H9 (cell line): ENCODE measurements around the gene F10. TPM values are rescaled to one million over a fixed set of nuclear protein-coding genes. Genes with fewer than 3 reads are reported as not detected.
A peak's percentile ranks its signal among the peaks of the same experiment; 100 is the strongest.

Experiments
- DNase-seq: peaks from one replicate; pipeline ENCODE4 v3.0.0-alpha.2; 2017
- H2AFZ ChIP-seq: one replicate; pipeline ENCODE4 v1.6.1; 2013; ENCODE audit warnings: mild to moderate bottlenecking, low read length, control low read depth, moderate library complexity
- H2AK5ac ChIP-seq: 2 replicates; pipeline ENCODE4 v1.6.1; 2013; ENCODE audit warnings: low read length, control low read depth, mixed read lengths; ENCODE audit not compliant: insufficient read length
- H2BK120ac ChIP-seq: one replicate; pipeline ENCODE4 v1.6.1; 2013; ENCODE audit warnings: low read depth, mild to moderate bottlenecking, low read length, control low read depth, inconsistent platforms; ENCODE audit not compliant: poor library complexity, severe bottlenecking
- H2BK12ac ChIP-seq: 2 replicates; pipeline ENCODE4 v1.6.1; 2013; ENCODE audit warnings: low read length, control low read depth, mixed read lengths, low read depth; ENCODE audit not compliant: insufficient read length
- H2BK15ac ChIP-seq: 2 replicates; pipeline ENCODE4 v1.6.1; 2013; ENCODE audit warnings: low read depth, low read length, control low read depth
- H2BK20ac ChIP-seq: one replicate; pipeline ENCODE4 v1.6.1; 2013; ENCODE audit warnings: low read depth, mild to moderate bottlenecking, low read length, control low read depth, inconsistent platforms; ENCODE audit not compliant: poor library complexity, severe bottlenecking
- H2BK5ac ChIP-seq: 2 replicates; pipeline ENCODE4 v1.6.1; 2013; ENCODE audit warnings: low read length, control low read depth, mixed read lengths; ENCODE audit not compliant: insufficient read length
- H3K14ac ChIP-seq: 2 replicates; pipeline ENCODE4 v1.6.1; 2013; ENCODE audit warnings: low read length, control low read depth; ENCODE audit not compliant: insufficient read depth
- H3K18ac ChIP-seq: 2 replicates; pipeline ENCODE4 v1.6.1; 2013; ENCODE audit warnings: low read depth, mild to moderate bottlenecking, mixed read lengths, low read length, control low read depth; ENCODE audit not compliant: insufficient read length
- H3K23ac ChIP-seq: 2 replicates; pipeline ENCODE4 v1.6.1; 2013; ENCODE audit warnings: low read length, control low read depth, mixed read lengths, low read depth; ENCODE audit not compliant: insufficient read length
- H3K23me2 ChIP-seq: 2 replicates; pipeline ENCODE4 v1.6.1; 2013; ENCODE audit warnings: low read depth, mild to moderate bottlenecking, mixed read lengths, low read length, control low read depth; ENCODE audit not compliant: insufficient read length, poor library complexity, severe bottlenecking
- H3K27ac ChIP-seq: 2 replicates; pipeline ENCODE4 v1.5.1; 2013; ENCODE audit warnings: low read length, control low read depth, mixed read lengths, low read depth; ENCODE audit not compliant: insufficient read length
- H3K27me3 ChIP-seq: 2 replicates; pipeline ENCODE4 v1.6.1; 2013; ENCODE audit warnings: low read length, control low read depth, inconsistent platforms; ENCODE audit not compliant: insufficient read depth
- H3K4ac ChIP-seq: 2 replicates; pipeline ENCODE4 v1.6.1; 2013; ENCODE audit warnings: low read depth, mild to moderate bottlenecking, control low read depth, inconsistent platforms, low read length, moderate library complexity
- H3K4me1 ChIP-seq: 2 replicates; pipeline ENCODE4 v1.6.1; 2013; ENCODE audit warnings: low read length, control low read depth, inconsistent platforms; ENCODE audit not compliant: insufficient read depth
- H3K4me2 ChIP-seq: 2 replicates; pipeline ENCODE4 v1.6.1; 2013; ENCODE audit warnings: low read length, control low read depth, mixed read lengths; ENCODE audit not compliant: insufficient read length, insufficient read depth
- H3K56ac ChIP-seq: 2 replicates; pipeline ENCODE4 v1.6.1; 2013; ENCODE audit warnings: low read depth, mild to moderate bottlenecking, mixed read lengths, low read length, control low read depth; ENCODE audit not compliant: insufficient read length
- H3K79me1 ChIP-seq: 2 replicates; pipeline ENCODE4 v1.6.1; 2013; ENCODE audit warnings: low read depth, mild to moderate bottlenecking, moderate library complexity, low read length, control low read depth, inconsistent platforms; ENCODE audit not compliant: insufficient read depth, poor library complexity, severe bottlenecking
- H3K79me2 ChIP-seq: 2 replicates; pipeline ENCODE4 v1.6.1; 2013; ENCODE audit warnings: low read length, control low read depth, inconsistent platforms; ENCODE audit not compliant: insufficient read depth
- H3K9ac ChIP-seq: 2 replicates; pipeline ENCODE4 v1.6.1; 2013; ENCODE audit warnings: low read length, control low read depth, mixed read lengths; ENCODE audit not compliant: insufficient read length; ENCODE audit errors: extremely low read depth
- H3K9me3 ChIP-seq: one replicate; pipeline ENCODE4 v1.6.1; 2013; ENCODE audit warnings: low read depth, low read length, inconsistent platforms; ENCODE audit not compliant: control insufficient read depth
- H3T11ph ChIP-seq: one replicate; pipeline ENCODE4 v1.6.1; 2013; ENCODE audit warnings: mild to moderate bottlenecking, low read length, control low read depth, inconsistent platforms
- H4K20me1 ChIP-seq: one replicate; pipeline ENCODE4 v1.6.1; 2013; ENCODE audit not compliant: control insufficient read depth, insufficient read length, insufficient read depth
- H4K5ac ChIP-seq: 2 replicates; pipeline ENCODE4 v1.6.1; 2013; ENCODE audit warnings: low read depth, mild to moderate bottlenecking, mixed read lengths, low read length, control low read depth; ENCODE audit not compliant: insufficient read length
- H4K8ac ChIP-seq: replicated peaks from 2 replicates; pipeline ENCODE4 v1.6.1; 2013; ENCODE audit warnings: low read length, control low read depth, mixed read lengths, low read depth; ENCODE audit not compliant: insufficient read length
- H4K91ac ChIP-seq: 2 replicates; pipeline ENCODE4 v1.6.1; 2013; ENCODE audit warnings: low read depth, mild to moderate bottlenecking, moderate library complexity, mixed read lengths, low read length, control low read depth; ENCODE audit not compliant: insufficient read length
- H3K27ac Mint-ChIP-seq, 3 experiments: 2 replicates in 2 of 3; 3 replicates in 1 of 3; pipeline ENCODE4 v1.8.0; 2020 to 2021; ENCODE audit warnings: mixed read lengths in 3 of 3, mild to moderate bottlenecking in 1 of 3, moderate library complexity in 1 of 3
- H3K27me3 Mint-ChIP-seq: 2 replicates; pipeline ENCODE4 v1.8.0; 2021; ENCODE audit warnings: low read depth, mild to moderate bottlenecking, moderate library complexity, mixed read lengths
- H3K36me3 Mint-ChIP-seq, 3 experiments: 2 replicates in 2 of 3; 3 replicates in 1 of 3; pipeline ENCODE4 v1.8.0; 2020 to 2021; ENCODE audit warnings: low read depth in 3 of 3, mixed read lengths in 3 of 3; ENCODE audit not compliant: insufficient read depth in 1 of 3
- H3K4me1 Mint-ChIP-seq, 2 experiments: 2 replicates each; pipeline ENCODE4 v1.8.0; 2020; ENCODE audit warnings: mixed read lengths in 2 of 2
- H3K4me3 Mint-ChIP-seq, 2 experiments: 2 replicates in 1 of 2; 3 replicates in 1 of 2; pipeline ENCODE4 v1.8.0; 2020 to 2021; ENCODE audit warnings: mild to moderate bottlenecking in 2 of 2, mixed read lengths in 2 of 2, moderate library complexity in 1 of 2
- H3K9me3 Mint-ChIP-seq, 2 experiments: 2 replicates in 1 of 2; 3 replicates in 1 of 2; pipeline ENCODE4 v1.8.0; 2020; ENCODE audit warnings: mild to moderate bottlenecking in 2 of 2, mixed read lengths in 2 of 2, moderate library complexity in 1 of 2
- CTCF ChIP-seq: fragments of 200-600 bp; sonication (generic); conservative IDR thresholded peaks from 3 replicates; pipeline ENCODE4 v1.8.0; 2021; ENCODE audit warnings: antibody characterized with exemption, mild to moderate bottlenecking
- WGBS: extraction: QIAGEN DNeasy Blood & Tissue Kit; methylation state at CpG from one replicate; pipeline ENCODE4 v1.1.7; 2013; ENCODE audit warnings: missing lambda C conversion rate, low lambda C conversion rate, mixed read lengths; ENCODE audit not compliant: insufficient read length; ENCODE audit errors: extremely low coverage; 5-methylcytosine and 5-hydroxymethylcytosine counted together
- total RNA-seq: library from RNA; stranded (reverse); gene quantifications from 2 replicates; pipeline ENCODE4 v1.2.1, GENCODE V29; 2021

Gene F10
- total RNA-seq, 1 experiment from 2014 or later, result 1.7 TPM

GRCh38 chr13:113179374-113180230 is 57.0 kb downstream of the F10 start:
- H3K4me2 ChIP-seq, result no peak overlapping the region
- peaks cover under 1% of the 10 kb centered on the region for H3K79me1 ChIP-seq
- no peak overlapping the region for H3K23ac ChIP-seq
- no peaks in the 10 kb centered on the region for H3K9me3 ChIP-seq
- no peak for DNase-seq
- peak overlapping the region in 1 of 2 experiments; percentile 58; a peak in 2 of 5 replicates for H3K4me3 Mint-ChIP-seq
- no peak overlapping the region for H2AFZ ChIP-seq
- H3K18ac ChIP-seq, result no peak overlapping the region
- H2BK15ac ChIP-seq, result no peak overlapping the region
- no peak overlapping the region for H4K8ac ChIP-seq
- WGBS, result no CpG with 5 or more reads among the region's 28 CpGs
- no peak overlapping the region for H4K5ac ChIP-seq
- no peaks in the 10 kb centered on the region for H3K79me2 ChIP-seq
- no peaks in the 10 kb centered on the region for H3K27me3 ChIP-seq
- peak overlapping the region; percentile 92 to 98 (median 92) for H3K27ac Mint-ChIP-seq
- H3K27ac ChIP-seq, result no peak overlapping the region
- no peak overlapping the region for H2BK120ac ChIP-seq
- H4K20me1 ChIP-seq, result no peaks in the 10 kb centered on the region
- no peak overlapping the region for H2BK5ac ChIP-seq
- peaks cover 18 to 28% of the 10 kb centered on the region in 2 experiments for H3K4me1 Mint-ChIP-seq
- TF ChIP-seq CTCF, result no peak
- no peak overlapping the region for H3T11ph ChIP-seq
- H2BK20ac ChIP-seq, result no peak overlapping the region
- no peaks in the 10 kb centered on the region; the same call in 1 of the 2 replicates for H3K27me3 Mint-ChIP-seq
- no peak overlapping the region for H3K14ac ChIP-seq
- no peak overlapping the region for H4K91ac ChIP-seq
- no peak overlapping the region for H3K9ac ChIP-seq
- no peak overlapping the region for H2BK12ac ChIP-seq
- H3K23me2 ChIP-seq, result no peaks in the 10 kb centered on the region
- H3K56ac ChIP-seq, result no peak overlapping the region
- peaks cover 37 to 85% (median 85%) of the 10 kb centered on the region in 3 experiments for H3K36me3 Mint-ChIP-seq
- H3K4me1 ChIP-seq, result no peaks in the 10 kb centered on the region
- H3K4ac ChIP-seq, result no peak overlapping the region
- no peaks in the 10 kb centered on the region for H3K9me3 Mint-ChIP-seq
- H2AK5ac ChIP-seq, result no peak overlapping the region
